Stimulated activated CD8-positive, alpha-beta memory T cell treated with anti-CD3 and anti-CD28 coated beads, Interleukin-4, amount 100 ng/mL, for 1 hour (primary cell): ENCODE results near the gene RNF20.
"Not testable (repeated sequence)": the region's sequence is repeated elsewhere in the genome, so short reads cannot be mapped to it uniquely, and the experiment has no call there.

ENCODE experiments used
- DNase-seq, 2 donors: peaks; one replicate each; pipeline ENCODE4 v3.0.0-alpha.2; 2020; ENCODE audit warnings: low read depth in 2 of 2, low spot score in 1 of 2

RNF20 gene

DNA sequence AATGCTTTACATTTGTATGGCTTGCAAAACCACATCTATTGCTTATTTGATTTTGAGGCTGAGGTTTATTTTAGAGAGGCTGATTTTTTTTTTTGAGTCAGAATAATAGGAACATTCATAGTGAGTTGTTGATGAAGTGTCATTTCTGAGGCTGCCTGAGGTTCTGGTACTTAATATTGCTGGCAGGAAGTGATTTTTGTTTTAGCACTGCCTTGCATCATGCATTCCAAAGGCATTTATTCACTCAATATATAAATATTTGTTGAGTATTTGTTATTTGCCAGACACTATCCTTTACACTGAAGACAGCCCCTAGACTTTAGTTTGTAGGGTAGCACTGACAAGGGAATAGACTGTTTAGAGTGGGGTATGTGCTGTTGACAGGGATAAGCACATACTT lies 2.7 kb downstream of the RNF20 start:
- no peak for DNase-seq

DNA sequence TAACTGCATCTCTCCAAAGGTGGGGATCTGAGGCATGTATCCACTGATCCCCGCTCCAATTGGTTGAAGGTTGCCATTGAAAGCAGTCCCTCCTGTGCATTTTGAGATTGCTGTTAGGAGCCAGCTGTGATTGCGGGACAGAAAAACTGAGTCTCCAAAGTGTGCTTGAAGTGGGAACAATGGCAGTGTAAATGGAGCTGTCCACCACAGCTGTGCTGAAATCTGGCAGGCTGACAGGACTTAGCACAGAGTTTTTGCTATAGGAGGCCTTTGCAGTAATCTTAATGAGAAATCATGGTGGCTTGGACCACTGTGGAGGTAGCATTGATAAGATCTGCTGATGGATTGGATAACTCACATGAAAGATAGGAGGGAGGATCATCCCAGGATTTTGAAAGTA lies 3.3 kb downstream of the RNF20 start:
- DNase-seq, result no peak

DNA sequence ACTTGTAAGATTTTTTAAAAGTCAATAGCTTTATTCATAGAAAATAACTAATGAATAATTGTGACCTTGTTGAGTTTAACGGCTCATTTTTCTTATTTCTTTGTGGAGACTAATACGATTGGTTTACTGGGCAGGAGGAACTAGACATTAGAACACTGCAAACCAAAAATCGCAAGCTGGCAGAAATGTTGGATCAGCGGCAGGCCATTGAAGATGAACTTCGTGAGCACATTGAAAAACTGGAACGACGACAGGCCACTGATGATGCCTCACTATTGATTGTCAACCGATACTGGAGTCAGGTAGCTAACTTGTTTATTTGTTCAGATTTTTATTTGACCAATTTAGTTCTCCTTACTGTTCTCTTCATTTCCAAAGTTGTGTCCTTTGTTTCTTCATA lies 6.4 kb downstream of the RNF20 start:
- no peak for DNase-seq

DNA sequence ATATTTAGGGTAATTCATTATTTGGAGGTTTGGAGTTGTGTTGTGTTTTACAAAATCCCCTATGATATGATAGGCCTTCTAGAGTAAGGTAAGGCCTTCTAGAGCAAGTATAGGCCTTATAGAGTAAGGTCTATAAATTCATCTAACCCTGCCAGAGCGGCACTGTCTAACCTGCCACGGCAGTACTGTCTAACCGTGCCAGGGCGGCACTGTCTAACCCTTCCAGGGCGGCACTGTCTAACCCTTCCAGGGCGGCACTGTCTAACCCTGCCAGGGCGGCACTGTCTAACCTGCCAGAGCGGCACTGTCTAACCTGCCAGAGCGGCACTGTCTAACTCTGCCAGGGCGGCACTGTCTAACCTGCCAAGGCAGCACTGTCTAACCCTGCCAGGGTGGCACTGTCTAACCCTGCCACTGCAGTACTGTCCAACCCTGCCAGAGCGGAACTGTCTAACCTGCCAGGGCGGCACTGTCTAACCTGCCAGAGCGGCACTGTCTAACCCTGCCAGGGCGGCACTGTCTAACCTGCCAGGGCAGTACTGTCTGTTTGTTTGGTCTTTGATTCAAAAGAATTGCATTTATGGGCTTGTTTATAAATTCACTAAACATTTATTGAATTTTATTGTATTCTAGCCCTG lies 9.6 kb downstream of the RNF20 start:
- no peak for DNase-seq

DNA sequence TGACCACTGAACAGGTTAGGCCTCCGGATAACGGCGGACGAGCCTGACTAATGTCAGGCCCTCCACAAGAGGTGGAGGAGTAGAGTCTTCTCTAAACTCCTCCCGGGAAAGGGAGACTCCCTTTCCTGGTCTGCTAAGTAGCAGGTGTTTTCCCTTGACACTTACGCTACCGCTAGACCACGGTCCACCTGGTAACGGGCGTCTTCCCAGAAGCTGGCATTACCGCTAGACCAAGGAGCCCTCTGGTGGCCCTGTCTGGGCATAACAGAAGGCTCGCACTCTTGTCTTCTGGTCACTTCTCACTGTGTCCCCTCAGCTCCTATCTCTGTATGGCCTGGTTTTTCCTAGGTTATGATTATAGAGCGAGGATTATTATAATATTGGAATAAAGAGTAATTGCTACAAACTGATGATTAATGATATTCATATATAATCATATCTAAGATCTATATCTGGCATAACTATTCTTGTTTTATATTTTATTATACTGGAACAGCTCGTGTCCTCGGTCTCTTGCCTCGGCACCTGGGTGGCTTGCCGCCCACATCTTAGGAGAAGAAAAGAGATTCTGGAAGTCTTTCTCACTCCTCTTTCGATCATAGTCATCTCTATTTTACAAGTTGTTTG lies 15.9 kb downstream of the RNF20 start:
- DNase-seq, result not testable (repeated sequence)

DNA sequence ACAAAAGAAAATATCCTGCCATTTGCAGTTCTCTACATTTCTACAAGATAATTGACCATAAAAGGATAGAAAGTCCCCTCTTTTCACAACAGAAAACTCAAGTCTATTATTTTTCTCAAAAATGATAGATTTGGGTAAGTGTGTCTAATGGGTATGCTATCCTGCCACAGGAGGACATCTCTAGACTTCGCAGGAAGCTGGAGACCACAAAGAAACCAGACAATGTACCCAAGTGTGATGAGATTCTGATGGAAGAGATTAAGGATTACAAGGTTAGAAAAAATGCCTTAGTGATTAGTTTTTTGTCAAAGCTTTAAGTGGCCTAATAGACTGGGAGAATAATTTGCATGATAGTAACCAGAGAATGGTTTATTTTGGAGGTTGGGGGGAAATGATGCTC lies 28.1 kb downstream of the RNF20 start:
- no peak for DNase-seq

DNA sequence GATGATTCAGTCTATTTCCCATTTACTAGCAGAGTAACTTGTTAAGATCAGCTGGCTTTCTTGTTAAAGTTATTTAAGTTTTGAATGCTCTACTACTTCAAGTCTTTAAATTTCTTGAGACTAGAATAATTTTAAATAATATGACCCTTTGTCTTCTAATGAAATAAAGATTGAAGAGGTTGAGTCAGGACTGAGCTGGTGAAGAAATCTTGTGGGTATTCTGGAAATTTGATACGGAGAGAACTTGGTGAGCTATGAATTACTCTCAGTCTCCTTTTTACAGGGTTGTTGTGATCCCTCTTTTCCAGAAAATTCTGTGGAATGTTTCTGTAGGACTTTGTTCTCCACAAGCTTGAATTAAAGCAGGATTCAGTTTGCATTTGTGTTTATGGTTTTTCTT lies 29.3 kb downstream of the RNF20 start:
- DNase-seq, result no peak

DNA sequence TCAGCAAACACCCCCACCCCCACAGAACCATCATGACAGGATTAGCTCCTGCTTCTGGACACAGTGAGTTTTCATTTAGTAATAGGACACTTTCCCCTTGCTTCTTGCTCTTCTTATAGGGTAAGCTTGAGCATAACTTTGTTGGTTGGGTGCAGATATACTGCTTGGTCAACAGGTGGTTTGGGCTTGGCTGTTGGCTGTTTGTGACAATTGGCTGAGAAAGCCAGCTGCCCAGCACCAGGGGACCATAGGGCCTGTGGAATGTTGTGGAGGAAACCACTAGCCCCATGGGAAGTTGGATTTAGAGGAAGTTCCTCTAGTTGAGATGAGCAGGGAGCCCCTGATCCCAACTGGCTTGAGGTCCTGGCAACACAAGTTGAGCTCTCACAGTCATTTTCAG lies 30.6 kb downstream of the RNF20 start:
- DNase-seq, result no peak

DNA sequence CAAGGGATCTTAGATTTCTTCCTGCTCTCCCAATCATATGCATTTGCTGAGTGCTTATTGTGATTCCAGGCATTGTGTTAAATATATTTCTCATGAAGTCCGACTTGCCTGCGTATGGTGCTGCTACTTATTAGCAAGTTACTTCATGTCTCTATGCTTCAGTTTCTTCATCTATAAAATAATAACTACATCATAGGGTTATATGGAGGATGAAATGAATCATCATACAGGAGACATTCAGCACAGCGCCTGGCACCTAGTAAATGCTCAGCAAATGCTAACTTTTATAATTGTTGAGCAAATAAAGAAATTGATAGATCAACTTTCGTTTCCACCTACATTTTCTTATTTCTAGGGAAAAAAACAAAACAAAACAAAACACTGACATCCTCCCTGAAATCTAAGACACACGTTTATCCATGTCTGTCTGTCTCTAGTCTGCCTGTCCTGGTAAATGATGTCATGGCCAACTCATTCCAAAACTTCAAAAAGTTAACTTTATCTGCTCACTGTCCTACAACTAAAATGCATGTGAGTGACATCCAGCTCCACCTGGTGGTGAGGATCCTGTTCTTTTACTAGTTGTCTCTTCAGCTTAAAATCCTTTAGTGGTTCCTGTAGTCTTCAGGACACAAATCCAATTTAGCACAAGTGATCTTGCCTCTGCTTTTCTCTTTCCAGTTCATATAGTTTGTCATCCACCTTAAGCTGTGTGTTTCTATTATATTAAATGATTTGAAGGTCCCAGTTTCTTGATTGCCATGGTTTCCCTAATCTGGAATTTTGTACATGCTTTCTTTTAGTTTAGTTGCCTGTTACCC lies 33.5 kb downstream of the RNF20 start:
- no peak for DNase-seq

DNA sequence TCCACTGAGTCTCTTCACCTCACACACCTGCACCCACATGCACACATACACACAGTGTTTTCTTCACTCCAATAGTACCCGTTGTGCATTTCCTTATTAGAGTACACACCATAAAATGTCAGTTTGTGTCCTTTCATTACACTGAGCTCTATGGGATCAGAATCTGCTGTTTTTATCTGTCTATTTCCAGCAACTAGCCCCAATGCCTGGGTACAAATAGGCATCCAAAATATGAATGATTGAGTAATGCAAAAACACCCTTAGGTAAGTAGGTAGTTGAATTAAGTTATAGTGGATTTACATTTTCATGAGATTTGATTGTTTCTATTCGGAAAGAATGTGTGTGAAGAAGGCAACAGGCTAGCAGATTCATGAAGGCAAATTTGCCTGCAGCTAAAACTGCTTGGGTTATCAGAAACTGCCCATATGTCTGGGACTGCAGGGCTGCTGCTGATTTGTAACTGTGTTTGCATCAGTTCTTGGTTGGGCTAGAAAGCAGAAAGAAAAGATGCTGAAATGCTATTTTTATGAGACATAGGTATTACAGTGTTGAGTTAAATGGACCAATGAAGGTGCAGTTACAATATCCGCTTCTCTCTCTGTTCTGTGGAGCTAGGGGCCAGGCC lies 34.2 kb downstream of the RNF20 start:
- no peak for DNase-seq

DNA sequence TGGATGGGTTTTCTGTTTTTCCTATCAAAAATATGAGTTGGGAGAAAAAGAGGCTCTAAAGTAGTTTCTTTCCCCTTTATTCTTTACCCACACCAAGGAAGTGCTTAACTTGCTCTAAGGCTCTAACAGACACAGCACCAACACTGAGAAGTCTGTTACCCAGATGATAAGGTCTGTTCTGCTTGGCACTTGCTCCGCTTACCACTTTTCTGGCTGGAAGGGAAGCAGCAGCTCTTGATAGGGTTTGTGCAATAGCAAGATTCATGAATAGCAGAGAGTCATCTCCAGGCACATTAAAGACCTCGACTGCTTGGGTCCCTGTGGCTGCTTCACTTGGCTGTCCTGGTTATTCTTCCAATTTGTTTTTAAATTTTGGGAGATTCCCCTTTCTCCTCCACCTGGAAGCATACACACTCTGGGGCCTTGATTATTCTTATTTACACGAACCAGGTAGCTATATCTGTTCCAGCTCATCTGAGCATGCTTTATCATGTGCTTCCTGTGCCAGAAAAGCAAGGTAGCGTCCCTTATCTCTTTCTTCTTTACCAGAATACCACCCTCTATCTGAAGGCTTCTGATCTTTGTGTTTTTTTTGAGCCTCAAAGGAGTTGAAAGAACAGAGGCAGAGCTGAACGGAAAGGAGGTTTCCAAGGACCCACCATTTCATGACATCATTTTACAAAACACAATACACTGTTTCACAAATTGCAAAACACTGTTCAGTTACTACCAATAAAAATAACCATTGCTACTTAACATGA lies 36.3 kb downstream of the RNF20 start:
- no peak for DNase-seq

DNA sequence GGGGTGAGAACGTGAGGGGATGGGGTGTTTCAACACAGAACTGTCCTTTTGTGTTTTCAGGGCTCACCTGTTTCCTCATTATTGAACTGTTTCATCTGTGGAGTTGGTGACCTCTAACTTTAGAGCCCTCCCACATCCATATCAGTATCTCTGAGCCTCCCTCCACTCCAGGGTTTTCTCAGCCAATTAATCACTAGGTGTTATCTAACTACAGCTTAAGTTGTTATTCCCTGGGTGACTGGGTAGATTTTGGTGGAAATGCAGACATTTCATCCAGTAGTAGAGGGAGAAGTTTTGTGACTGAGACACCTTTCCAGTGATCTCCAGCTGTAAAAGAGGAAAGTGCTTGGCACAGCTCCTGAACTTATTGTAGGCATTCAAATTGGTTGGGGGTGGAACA lies 37.5 kb downstream of the RNF20 start:
- DNase-seq, result no peak

DNA sequence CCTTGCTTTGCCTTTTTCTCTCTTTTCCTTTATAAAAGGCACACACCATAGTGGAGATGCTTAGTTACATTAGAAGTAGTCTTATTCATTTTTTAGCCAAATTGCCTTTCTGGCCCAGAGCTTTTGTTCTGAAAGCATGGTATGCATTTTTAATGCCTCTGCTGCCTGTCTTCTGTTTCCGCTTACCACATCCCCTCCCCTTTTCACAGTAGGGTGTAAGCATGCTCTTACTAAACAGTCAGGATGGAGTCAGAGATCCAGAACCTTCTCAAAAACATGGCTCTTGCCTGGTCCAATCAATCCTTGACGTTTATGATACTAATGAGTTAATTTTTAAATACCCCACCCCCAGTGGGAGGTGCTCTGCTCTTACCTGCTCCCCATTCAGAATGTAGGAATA lies 38.7 kb downstream of the RNF20 start:
- DNase-seq, result no peak

DNA sequence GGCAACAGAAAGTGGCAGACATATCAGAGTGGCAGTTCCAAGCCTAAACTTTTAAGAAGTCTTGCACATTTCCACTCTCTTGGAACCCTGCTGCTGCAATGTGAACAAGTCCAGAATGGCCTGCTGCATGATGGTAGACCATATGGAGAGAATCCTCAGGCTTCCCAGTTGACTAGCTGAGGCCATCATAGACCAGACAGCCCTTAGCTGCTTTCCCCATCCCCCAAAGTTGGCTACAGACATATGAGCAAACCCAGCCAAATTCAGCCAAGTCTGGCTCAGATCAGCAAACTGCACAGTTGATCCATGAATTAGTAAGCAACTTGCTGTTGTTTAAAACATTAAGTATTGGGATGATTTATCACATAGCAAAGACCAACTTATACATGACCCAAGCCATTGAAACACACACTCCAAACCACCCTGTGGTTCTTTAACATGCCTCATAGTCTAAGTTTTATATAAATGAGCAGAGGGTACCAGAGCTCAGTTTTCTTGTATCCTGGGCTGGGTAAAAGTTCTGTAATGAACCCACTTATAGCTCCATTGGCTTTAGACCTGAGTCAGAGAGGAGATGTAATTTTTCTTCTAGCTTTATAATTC lies 41.2 kb downstream of the RNF20 start:
- no peak for DNase-seq

DNA sequence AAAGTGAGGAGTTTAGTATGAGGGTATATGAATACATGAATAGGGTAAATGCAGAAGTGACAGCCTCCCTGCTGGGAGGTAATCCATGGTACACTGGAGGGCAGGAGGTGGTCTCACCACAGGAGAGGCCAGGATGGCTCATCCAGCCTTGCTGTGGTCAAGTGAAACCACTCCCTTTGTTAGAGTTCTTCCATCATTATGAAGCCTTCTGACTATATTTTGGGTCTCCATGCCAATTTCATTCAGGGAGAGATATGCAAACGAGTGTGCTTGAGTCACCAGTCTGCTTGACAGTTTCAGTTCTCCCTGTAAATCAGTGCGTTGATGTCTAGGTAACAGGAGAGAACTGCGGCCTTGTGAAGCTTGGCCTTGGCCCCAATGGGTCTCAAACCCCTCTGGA lies 44.7 kb downstream of the RNF20 start:
- no peak for DNase-seq

DNA sequence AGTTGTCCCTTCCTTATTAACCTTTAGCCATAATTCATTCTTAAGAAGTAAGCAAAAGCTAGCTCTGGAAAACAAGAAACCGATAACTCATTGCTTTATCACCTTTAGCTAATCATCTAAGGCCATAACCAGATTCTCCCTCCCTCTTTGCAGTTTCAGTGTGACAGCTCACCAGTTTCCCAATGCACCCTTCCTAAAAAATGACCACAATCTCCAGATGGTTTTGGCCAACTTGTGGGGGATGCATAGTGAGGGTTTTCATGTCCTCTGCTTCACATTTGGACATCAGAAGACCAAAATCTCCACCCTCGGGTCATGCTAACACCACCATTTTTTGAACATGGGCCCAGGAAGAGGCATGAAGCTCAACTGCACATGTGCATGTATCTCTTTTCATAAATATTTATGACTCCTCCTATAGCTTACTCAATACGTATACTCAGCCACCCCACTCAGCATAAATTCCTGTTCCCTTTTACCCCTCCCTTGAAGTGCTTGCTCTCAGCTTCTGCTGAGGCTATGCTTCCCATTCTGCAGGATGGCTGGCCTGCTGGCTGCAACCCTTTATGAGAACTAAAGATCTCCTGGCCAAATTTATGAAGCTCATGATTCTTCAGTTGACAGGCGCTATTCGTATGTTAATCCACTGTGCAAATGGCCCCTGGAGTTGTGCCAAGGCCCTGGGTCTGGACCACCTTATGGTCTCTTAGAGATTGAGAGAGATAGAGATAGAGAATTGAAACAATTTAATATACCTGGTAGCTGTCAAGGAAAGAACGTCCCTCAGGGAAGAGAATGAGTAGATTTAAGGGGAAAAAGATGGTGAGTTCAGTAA lies 46.3 kb downstream of the RNF20 start:
- no peak for DNase-seq

DNA sequence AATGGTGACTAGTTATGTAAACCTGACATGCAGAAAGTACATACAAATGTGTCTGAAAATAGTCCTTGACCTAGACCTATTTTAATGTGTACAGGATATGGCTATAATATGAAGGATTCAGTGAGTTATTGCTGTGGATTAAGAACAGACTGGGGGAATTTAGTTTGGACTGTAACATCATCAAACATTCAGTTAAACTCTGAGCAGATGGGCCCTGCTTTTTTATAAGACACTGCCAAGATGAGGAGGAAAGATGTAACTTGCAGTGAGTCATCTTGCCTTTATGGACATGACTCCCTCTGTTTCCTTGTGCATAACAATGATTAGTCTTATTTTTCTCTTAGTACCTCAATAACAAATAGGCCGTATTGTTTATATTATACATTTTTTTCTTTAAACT lies 48.9 kb downstream of the RNF20 start:
- DNase-seq, result no peak

DNA sequence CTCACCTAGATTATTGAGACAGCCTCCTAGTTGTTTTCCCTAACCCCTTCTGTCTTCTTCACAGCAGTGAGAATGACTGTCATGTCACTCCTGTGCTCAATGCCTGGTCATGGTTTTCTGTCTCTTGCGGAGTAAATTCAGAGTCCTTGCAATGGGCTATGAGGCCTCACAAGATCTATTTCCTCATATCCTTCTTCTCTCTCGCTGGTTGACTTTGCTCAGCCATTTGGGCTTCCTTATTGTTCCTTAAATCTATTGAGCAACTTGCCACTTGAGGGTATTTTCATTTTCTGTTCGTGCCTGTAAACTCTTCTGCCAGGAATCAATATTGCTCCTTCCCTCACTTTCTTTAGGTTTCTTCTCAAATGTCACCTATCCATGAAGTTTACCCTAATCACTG lies 52.1 kb downstream of the RNF20 start:
- no peak for DNase-seq

DNA sequence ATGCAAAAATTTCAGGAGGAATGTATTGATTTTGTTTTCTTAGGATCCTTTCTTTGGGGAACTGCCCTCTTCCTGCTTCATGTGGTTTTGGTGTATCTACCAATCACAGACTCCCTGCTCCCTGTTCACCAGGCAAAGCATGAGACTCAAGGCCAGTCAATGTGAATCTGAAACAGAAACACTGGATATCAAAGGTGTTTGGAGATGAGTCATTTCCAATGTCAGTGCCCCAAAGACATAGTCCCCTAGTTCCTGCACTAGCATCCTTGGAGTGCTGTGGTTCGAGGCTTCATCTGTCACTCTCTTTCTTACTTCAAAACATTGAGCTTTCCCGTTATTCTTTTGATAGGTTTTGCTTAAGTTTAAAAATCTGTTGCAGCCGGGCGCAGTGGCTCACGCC lies 53.0 kb downstream of the RNF20 start:
- no peak for DNase-seq
